GM23338 (cell line): Measurements from ENCODE around the gene MIS12. TPM values are rescaled to one million over a fixed set of nuclear protein-coding genes. Genes with fewer than 3 reads are reported as not detected.

Experiments
- ATAC-seq: fragments of 200-7000 bp; cut with Tn5 transposase; 3 replicates; pipeline ENCODE4 v1.9.1; 2020
- DNase-seq: peaks from one replicate; pipeline ENCODE4 v3.0.0-alpha.2; 2015; ENCODE audit warnings: low spot score
- H2AFZ ChIP-seq: fragments of 200-600 bp; sonication (generic); 2 replicates; pipeline ENCODE4 v1.8.0; 2016; ENCODE audit warnings: antibody characterized with exemption, mild to moderate bottlenecking, moderate library complexity
- H3F3A ChIP-seq: fragments of 200-600 bp; sonication (generic); replicated peaks from 2 replicates; pipeline ENCODE4 v1.8.0; 2017; ENCODE audit warnings: antibody characterized with exemption, mixed run types, low read depth
- H3K27ac ChIP-seq: fragments of 200-600 bp; sonication (generic); 2 replicates; pipeline ENCODE4 v1.6.1; 2016; ENCODE audit warnings: low read depth
- H3K27me3 ChIP-seq: fragments of 200-600 bp; sonication (generic); 2 replicates; pipeline ENCODE4 v1.8.0; 2016; ENCODE audit warnings: mild to moderate bottlenecking, mixed run types, moderate library complexity; ENCODE audit not compliant: insufficient read depth
- H3K36me3 ChIP-seq: fragments of 200-600 bp; sonication (generic); 2 replicates; pipeline ENCODE4 v1.8.0; 2016; ENCODE audit warnings: mild to moderate bottlenecking; ENCODE audit not compliant: insufficient read depth
- H3K4me1 ChIP-seq: fragments of 200-600 bp; sonication (generic); 2 replicates; pipeline ENCODE4 v1.8.0; 2016; ENCODE audit warnings: mild to moderate bottlenecking, moderate library complexity; ENCODE audit not compliant: insufficient read depth
- H3K4me2 ChIP-seq: fragments of 200-600 bp; sonication (generic); 2 replicates; pipeline ENCODE4 v1.7.1; 2017; ENCODE audit warnings: mixed run types
- H3K4me3 ChIP-seq: fragments of 200-600 bp; sonication (generic); 2 replicates; pipeline ENCODE4 v1.6.1; 2016; ENCODE audit warnings: mixed run types
- H3K79me2 ChIP-seq: fragments of 200-600 bp; sonication (generic); replicated peaks from 2 replicates; pipeline ENCODE4 v1.8.0; 2017; ENCODE audit warnings: mild to moderate bottlenecking; ENCODE audit not compliant: insufficient read depth
- H3K9me2 ChIP-seq: fragments of 200-600 bp; sonication (generic); 2 replicates; pipeline ENCODE4 v1.8.0; 2017; ENCODE audit not compliant: insufficient read depth
- H4K20me1 ChIP-seq: fragments of 200-600 bp; sonication (generic); replicated peaks from 2 replicates; pipeline ENCODE4 v1.8.0; 2017; ENCODE audit warnings: mild to moderate bottlenecking; ENCODE audit not compliant: insufficient read depth
- H3K27ac Mint-ChIP-seq: 2 replicates; pipeline ENCODE4 v1.8.0; 2020; ENCODE audit warnings: inconsistent platforms, mild to moderate bottlenecking, moderate library complexity, mixed read lengths
- H3K27me3 Mint-ChIP-seq: 3 replicates; pipeline ENCODE4 v1.8.0; 2022; ENCODE audit warnings: low read depth, mild to moderate bottlenecking, moderate library complexity, mixed read lengths, inconsistent platforms; ENCODE audit not compliant: insufficient read depth, poor library complexity
- H3K36me3 Mint-ChIP-seq: 3 replicates; pipeline ENCODE4 v1.8.0; 2021; ENCODE audit warnings: low read depth, mild to moderate bottlenecking, inconsistent platforms, moderate library complexity, mixed read lengths
- H3K4me1 Mint-ChIP-seq: 3 replicates; pipeline ENCODE4 v1.8.0; 2020; ENCODE audit warnings: mild to moderate bottlenecking, inconsistent platforms, mixed read lengths
- H3K4me3 Mint-ChIP-seq: 3 replicates; pipeline ENCODE4 v1.8.0; 2021; ENCODE audit warnings: moderate library complexity, mild to moderate bottlenecking, inconsistent platforms, mixed read lengths
- H3K9me3 Mint-ChIP-seq: 3 replicates; pipeline ENCODE4 v1.8.0; 2020; ENCODE audit warnings: moderate library complexity, mild to moderate bottlenecking, inconsistent platforms, mixed read lengths
- CREB1 ChIP-seq: fragments of 250-450 bp; sonication (Bioruptor Pico); IDR thresholded peaks from 2 replicates; pipeline ENCODE4 v1.5.0; 2020; ENCODE audit warnings: low read depth, mild to moderate bottlenecking, moderate library complexity
- EZH2phosphoT487 ChIP-seq: fragments of 200-600 bp; sonication (generic); IDR thresholded peaks from one replicate; pipeline ENCODE4 v1.8.1; 2018; ENCODE audit warnings: antibody characterized with exemption; ENCODE audit not compliant: unreplicated experiment
- JUNB ChIP-seq: IDR thresholded peaks from one replicate; pipeline ENCODE4 v1.6.1; 2016; ENCODE audit warnings: antibody characterized with exemption; ENCODE audit not compliant: unreplicated experiment
- NANOG ChIP-seq: IDR thresholded peaks from 2 replicates; pipeline ENCODE4 v1.6.1; 2016; ENCODE audit warnings: antibody characterized with exemption, borderline replicate concordance
- POLR2AphosphoS5 ChIP-seq: IDR thresholded peaks from 2 replicates; pipeline ENCODE4 v1.6.1; 2016; ENCODE audit warnings: antibody characterized with exemption, low read depth
- STAT1 ChIP-seq: IDR thresholded peaks from one replicate; pipeline ENCODE4 v1.6.1; 2016; ENCODE audit warnings: antibody characterized with exemption; ENCODE audit not compliant: unreplicated experiment
- ZNF114 ChIP-seq: fragments of 250-450 bp; sonication (Bioruptor Pico); IDR thresholded peaks from 2 replicates; pipeline ENCODE4 v1.5.0; 2020; ENCODE audit warnings: mild to moderate bottlenecking, moderate library complexity
- long read RNA-seq: library from polyadenylated mRNA; unstranded; transcript quantifications from one replicate; pipeline ENCODE4 v2.0.0, GENCODE V29; 2020; ENCODE audit not compliant: unreplicated experiment
- polyA plus RNA-seq: library from polyadenylated mRNA; unstranded; fragments of >200 nt; fragmentation: Nextera tagmentation; extraction: Ambion mirVana; gene quantifications from 2 replicates; pipeline ENCODE4 v1.2.1, GENCODE V29; 2016
- total RNA-seq: library from RNA; depleted of rRNA; stranded (reverse); fragments of >200 nt; shearing (Covaris generic); gene quantifications from 2 replicates; pipeline ENCODE4 v1.2.3, GENCODE V29; 2014; rRNA removed
- TF ChIP-seq, protein P1 (sequence below): fragments of 250-450 bp; sonication (Bioruptor Pico); IDR thresholded peaks from 2 replicates; pipeline ENCODE4 v1.5.0; 2020; ENCODE audit warnings: mild to moderate bottlenecking, moderate library complexity
- TF ChIP-seq, protein P2 (sequence below), 2 experiments: fragments of 200-600 bp in 1 of 2; sonication (generic) in 1 of 2; conservative IDR thresholded peaks; 2 replicates each; pipeline versions ENCODE4 v1.5.1 to v1.6.1; 2016 to 2017; ENCODE audit warnings: antibody characterized with exemption in 2 of 2, low read depth in 2 of 2, mild to moderate bottlenecking in 2 of 2, moderate library complexity in 1 of 2
- TF ChIP-seq, protein P3 (sequence below): IDR thresholded peaks from one replicate; pipeline ENCODE4 v1.6.1; 2018; ENCODE audit warnings: antibody characterized with exemption; ENCODE audit not compliant: unreplicated experiment
- TF ChIP-seq, protein P4 (sequence below): IDR thresholded peaks from 2 replicates; pipeline ENCODE4 v1.6.1; 2016; ENCODE audit warnings: antibody characterized with exemption

The MIS12 gene, protein sequence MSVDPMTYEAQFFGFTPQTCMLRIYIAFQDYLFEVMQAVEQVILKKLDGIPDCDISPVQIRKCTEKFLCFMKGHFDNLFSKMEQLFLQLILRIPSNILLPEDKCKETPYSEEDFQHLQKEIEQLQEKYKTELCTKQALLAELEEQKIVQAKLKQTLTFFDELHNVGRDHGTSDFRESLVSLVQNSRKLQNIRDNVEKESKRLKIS
- total RNA-seq (22.8 and 25.7 TPM in 2 replicates), polyA plus RNA-seq (9.9 and 14.0 TPM in 2 replicates)
- long read RNA-seq, transcript MIS12-206 (3 exons, 2,691 nt): major isoform, 5 of 12 reads
- long read RNA-seq, partial matches to known transcripts: 0 of 12 reads
- long read RNA-seq, other reads (novel, unspliced or antisense): 4 of 12 reads

DNA sequence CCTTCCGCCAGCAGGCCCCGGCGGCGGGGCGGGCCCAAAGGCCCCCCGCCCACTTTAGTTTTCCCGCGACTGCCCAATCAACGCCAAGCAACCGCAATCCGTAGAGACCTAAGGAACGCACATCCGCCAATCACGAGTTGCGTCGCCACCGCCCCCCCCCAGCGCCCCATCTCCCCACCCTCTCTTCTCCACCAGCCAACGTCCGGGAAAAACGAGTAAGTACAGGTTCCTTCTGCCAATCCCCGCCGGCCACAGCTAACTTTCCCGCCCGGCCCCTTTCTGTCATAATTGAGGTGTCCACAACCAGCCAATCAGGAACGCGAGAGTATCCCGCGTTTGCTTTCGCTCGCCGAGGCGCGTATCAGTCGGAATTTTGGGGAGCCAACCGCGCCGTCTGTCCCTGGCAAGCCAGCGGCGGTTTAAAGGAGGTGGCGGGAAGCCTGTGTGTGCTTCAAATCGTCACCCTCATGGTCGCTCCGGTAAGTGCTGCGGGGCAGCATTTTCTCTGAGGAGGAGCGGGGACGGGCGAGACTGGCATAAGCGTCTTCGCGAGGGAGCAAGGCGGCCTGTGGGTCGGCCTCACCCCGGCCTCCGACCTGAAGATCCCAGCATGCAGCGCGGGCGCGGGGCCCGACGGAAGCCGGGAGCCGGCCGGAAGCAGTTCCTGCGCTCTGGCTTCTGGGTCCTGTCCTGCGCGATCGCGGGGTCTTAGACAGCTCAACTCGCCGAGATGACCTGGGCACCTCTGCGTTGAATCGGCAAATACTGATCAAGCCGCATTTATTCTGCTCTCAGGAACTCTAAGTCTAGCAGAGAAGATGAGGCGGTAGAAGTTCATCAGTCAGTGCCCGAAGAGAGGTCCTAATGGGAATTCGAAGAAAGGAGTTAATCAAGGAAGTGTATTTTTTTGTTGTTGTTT, at the start of gene MIS12:
Gene MIS12 (plus strand): TSS at position 361 of the 919 bp plus-strand sequence. CDS start 2,297 bp downstream, outside the sequence.
- peak within 1 kb of the TSS; percentile 99 for H3K4me3 ChIP-seq
- peaks cover 15% of the 10 kb centered on the region for H4K20me1 ChIP-seq
- H3K36me3 ChIP-seq: peaks cover 28% of the 10 kb centered on the region
- ATAC-seq (peak; percentile 94), DNase-seq (peak; percentile 100)
- H3K4me1 ChIP-seq: peaks cover 20% of the 10 kb centered on the region
- H3K4me1 Mint-ChIP-seq: peaks cover 7% of the 10 kb centered on the region; the same call in 2 of the 3 replicates
- H3F3A ChIP-seq: peaks cover 7% of the 10 kb centered on the region; the same call in 1 of the 2 replicates
- H3K4me2 ChIP-seq: peak within 1 kb of the TSS; percentile 100
- peak within 1 kb of the TSS; percentile 99 for H3K27ac ChIP-seq
- H2AFZ ChIP-seq: peak within 1 kb of the TSS; percentile 56; the same call in 1 of the 2 replicates
- no peaks in the 10 kb centered on the region for H3K9me3 Mint-ChIP-seq
- peaks cover 76% of the 10 kb centered on the region for H3K79me2 ChIP-seq
- H3K27me3 Mint-ChIP-seq: peaks cover 18% of the 10 kb centered on the region
- H3K9me2 ChIP-seq: no peaks in the 10 kb centered on the region
- H3K27me3 ChIP-seq: no peaks in the 10 kb centered on the region
- peaks cover 61% of the 10 kb centered on the region for H3K36me3 Mint-ChIP-seq
- peak within 1 kb of the TSS; percentile 100 for H3K27ac Mint-ChIP-seq
- H3K4me3 Mint-ChIP-seq: peak within 1 kb of the TSS; percentile 97
- TF ChIP-seq STAT1 (no peak), EZH2phosphoT487 (no peak), NANOG (no peak), POLR2AphosphoS5 (peak; percentile 85), JUNB (no peak), CREB1 (CRISPR knock-in tag) (peak; percentile 83), ZNF114 (CRISPR knock-in tag) (no peak)
- TF ChIP-seq, protein P1, sequence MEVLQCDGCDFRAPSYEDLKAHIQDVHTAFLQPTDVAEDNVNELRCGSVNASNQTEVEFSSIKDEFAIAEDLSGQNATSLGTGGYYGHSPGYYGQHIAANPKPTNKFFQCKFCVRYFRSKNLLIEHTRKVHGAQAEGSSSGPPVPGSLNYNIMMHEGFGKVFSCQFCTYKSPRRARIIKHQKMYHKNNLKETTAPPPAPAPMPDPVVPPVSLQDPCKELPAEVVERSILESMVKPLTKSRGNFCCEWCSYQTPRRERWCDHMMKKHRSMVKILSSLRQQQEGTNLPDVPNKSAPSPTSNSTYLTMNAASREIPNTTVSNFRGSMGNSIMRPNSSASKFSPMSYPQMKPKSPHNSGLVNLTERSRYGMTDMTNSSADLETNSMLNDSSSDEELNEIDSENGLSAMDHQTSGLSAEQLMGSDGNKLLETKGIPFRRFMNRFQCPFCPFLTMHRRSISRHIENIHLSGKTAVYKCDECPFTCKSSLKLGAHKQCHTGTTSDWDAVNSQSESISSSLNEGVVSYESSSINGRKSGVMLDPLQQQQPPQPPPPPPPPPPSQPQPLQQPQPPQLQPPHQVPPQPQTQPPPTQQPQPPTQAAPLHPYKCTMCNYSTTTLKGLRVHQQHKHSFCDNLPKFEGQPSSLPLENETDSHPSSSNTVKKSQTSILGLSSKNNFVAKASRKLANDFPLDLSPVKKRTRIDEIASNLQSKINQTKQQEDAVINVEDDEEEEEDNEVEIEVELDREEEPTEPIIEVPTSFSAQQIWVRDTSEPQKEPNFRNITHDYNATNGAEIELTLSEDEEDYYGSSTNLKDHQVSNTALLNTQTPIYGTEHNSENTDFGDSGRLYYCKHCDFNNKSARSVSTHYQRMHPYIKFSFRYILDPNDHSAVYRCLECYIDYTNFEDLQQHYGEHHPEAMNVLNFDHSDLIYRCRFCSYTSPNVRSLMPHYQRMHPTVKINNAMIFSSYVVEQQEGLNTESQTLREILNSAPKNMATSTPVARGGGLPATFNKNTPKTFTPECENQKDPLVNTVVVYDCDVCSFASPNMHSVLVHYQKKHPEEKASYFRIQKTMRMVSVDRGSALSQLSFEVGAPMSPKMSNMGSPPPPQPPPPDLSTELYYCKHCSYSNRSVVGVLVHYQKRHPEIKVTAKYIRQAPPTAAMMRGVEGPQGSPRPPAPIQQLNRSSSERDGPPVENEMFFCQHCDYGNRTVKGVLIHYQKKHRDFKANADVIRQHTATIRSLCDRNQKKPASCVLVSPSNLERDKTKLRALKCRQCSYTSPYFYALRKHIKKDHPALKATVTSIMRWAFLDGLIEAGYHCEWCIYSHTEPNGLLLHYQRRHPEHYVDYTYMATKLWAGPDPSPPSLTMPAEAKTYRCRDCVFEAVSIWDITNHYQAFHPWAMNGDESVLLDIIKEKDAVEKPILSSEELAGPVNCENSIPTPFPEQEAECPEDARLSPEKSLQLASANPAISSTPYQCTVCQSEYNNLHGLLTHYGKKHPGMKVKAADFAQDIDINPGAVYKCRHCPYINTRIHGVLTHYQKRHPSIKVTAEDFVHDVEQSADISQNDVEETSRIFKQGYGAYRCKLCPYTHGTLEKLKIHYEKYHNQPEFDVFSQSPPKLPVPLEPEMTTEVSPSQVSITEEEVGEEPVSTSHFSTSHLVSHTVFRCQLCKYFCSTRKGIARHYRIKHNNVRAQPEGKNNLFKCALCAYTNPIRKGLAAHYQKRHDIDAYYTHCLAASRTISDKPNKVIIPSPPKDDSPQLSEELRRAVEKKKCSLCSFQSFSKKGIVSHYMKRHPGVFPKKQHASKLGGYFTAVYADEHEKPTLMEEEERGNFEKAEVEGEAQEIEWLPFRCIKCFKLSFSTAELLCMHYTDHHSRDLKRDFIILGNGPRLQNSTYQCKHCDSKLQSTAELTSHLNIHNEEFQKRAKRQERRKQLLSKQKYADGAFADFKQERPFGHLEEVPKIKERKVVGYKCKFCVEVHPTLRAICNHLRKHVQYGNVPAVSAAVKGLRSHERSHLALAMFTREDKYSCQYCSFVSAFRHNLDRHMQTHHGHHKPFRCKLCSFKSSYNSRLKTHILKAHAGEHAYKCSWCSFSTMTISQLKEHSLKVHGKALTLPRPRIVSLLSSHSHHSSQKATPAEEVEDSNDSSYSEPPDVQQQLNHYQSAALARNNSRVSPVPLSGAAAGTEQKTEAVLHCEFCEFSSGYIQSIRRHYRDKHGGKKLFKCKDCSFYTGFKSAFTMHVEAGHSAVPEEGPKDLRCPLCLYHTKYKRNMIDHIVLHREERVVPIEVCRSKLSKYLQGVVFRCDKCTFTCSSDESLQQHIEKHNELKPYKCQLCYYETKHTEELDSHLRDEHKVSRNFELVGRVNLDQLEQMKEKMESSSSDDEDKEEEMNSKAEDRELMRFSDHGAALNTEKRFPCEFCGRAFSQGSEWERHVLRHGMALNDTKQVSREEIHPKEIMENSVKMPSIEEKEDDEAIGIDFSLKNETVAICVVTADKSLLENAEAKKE (CRISPR knock-in tag): no peak
- TF ChIP-seq, protein P2, sequence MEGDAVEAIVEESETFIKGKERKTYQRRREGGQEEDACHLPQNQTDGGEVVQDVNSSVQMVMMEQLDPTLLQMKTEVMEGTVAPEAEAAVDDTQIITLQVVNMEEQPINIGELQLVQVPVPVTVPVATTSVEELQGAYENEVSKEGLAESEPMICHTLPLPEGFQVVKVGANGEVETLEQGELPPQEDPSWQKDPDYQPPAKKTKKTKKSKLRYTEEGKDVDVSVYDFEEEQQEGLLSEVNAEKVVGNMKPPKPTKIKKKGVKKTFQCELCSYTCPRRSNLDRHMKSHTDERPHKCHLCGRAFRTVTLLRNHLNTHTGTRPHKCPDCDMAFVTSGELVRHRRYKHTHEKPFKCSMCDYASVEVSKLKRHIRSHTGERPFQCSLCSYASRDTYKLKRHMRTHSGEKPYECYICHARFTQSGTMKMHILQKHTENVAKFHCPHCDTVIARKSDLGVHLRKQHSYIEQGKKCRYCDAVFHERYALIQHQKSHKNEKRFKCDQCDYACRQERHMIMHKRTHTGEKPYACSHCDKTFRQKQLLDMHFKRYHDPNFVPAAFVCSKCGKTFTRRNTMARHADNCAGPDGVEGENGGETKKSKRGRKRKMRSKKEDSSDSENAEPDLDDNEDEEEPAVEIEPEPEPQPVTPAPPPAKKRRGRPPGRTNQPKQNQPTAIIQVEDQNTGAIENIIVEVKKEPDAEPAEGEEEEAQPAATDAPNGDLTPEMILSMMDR (conservative IDR thresholded peaks at IDR 0.05; ENCODE audit: low read depth in 2 of 2): no peak
- TF ChIP-seq, protein P3, sequence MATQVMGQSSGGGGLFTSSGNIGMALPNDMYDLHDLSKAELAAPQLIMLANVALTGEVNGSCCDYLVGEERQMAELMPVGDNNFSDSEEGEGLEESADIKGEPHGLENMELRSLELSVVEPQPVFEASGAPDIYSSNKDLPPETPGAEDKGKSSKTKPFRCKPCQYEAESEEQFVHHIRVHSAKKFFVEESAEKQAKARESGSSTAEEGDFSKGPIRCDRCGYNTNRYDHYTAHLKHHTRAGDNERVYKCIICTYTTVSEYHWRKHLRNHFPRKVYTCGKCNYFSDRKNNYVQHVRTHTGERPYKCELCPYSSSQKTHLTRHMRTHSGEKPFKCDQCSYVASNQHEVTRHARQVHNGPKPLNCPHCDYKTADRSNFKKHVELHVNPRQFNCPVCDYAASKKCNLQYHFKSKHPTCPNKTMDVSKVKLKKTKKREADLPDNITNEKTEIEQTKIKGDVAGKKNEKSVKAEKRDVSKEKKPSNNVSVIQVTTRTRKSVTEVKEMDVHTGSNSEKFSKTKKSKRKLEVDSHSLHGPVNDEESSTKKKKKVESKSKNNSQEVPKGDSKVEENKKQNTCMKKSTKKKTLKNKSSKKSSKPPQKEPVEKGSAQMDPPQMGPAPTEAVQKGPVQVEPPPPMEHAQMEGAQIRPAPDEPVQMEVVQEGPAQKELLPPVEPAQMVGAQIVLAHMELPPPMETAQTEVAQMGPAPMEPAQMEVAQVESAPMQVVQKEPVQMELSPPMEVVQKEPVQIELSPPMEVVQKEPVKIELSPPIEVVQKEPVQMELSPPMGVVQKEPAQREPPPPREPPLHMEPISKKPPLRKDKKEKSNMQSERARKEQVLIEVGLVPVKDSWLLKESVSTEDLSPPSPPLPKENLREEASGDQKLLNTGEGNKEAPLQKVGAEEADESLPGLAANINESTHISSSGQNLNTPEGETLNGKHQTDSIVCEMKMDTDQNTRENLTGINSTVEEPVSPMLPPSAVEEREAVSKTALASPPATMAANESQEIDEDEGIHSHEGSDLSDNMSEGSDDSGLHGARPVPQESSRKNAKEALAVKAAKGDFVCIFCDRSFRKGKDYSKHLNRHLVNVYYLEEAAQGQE: no peak
- TF ChIP-seq, protein P4, sequence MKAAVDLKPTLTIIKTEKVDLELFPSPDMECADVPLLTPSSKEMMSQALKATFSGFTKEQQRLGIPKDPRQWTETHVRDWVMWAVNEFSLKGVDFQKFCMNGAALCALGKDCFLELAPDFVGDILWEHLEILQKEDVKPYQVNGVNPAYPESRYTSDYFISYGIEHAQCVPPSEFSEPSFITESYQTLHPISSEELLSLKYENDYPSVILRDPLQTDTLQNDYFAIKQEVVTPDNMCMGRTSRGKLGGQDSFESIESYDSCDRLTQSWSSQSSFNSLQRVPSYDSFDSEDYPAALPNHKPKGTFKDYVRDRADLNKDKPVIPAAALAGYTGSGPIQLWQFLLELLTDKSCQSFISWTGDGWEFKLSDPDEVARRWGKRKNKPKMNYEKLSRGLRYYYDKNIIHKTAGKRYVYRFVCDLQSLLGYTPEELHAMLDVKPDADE: peak; percentile 79
